ENCODE results near the gene TNNT1.

DNA sequence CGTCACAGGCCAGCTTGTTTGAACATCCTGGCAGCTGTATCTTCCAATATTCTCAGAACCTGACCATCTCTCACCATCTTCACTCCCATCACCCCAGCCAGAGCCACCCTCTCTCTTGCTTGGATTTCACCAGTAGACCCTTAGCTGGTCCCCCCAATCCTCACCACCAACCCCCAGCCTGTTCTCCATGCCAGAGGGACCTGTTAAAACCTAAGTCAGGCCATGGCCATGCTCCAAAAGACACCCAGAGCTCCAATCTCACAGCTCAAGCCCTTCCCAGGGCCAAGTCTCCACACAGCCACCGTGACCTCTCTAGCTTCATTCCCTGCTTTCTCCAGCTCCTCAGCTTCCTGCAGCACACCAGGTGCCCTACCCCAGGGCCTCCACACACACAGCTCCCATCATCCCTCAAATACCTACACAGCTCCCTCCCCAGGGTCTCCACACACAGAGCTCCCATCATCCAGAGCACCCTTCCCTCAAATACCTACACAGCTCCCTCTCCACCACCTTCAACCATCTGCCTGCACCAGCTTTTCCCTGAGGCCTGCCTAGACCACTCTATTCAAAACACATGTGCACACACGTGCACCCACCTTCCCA lies 59.6 kb downstream of the TNNT1 start:
- TF ChIP-seq EZH2 (IDR thresholded peaks at IDR 0.05; ENCODE audit: low read depth) (no peak), CTCF (conservative IDR thresholded peaks at IDR 0.05) (no peak)
